Measurements from ENCODE around the gene PROM1. TPM values are rescaled to one million over a fixed set of nuclear protein-coding genes. Genes with fewer than 3 reads are reported as not detected.

Gene PROM1
- total and polyA plus RNA-seq, 2 of the 13 experiments (the other 11 are each of a cell fraction or from before 2014, with no cell fraction given), result 3.9 to 16.4 TPM

DNA sequence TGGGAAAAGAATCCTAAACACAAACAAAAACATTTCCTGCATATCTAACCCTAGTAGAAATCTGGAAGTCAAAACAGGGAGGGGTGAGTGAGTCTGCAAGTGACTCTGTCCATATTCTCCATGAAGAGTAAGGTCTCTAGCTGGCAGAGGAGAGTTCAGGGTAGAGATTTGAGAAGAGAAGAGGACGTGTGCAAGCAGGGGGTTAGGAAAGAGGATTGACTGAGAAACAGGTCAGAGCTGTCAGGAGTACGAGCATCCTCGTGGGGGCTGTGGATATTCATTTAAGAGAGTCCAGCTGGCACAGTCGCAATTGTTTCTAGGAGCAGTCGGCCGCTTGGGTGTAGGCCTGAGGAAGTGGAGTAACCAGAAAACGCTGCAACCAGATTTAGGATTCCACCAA lies 27.9 kb downstream of the PROM1 start:
- ChIA-PET POLR2A (no interaction called here), CTCF (ENCODE audit: low intra/inter-chr PET ratio, low total read pairs) (no interaction called here)
- intact Hi-C loops (cut with micrococcal nuclease; ENCODE audit: unreplicated experiment) (no loop called here), in situ Hi-C loops (cut with HindIII; ENCODE audit: extremely low pct_ligation_motif_present, low pct_unique_long_range_greater_than_20kb) (no loop called here)
- no peaks in the 10 kb centered on the region; a peak in 2 of 5 replicates for H3K27me3 ChIP-seq (ENCODE audit: control insufficient read depth in 1 of 2, insufficient read depth in 2 of 2, low read length in 2 of 2)
- H3K4me1 ChIP-seq (ENCODE audit: insufficient read depth, low read length), result no peaks in the 10 kb centered on the region
- no peak for TF ChIP-seq MYC (CRISPR knock-in tag; IDR thresholded peaks at IDR 0.05; ENCODE audit: borderline replicate concordance)
- TF ChIP-seq SIX4 (CRISPR knock-in tag; IDR thresholded peaks at IDR 0.05), result no peak
- TF ChIP-seq PCBP1 (IDR thresholded peaks at IDR 0.05; ENCODE audit: borderline replicate concordance, low read depth, low read length), result no peak
- no peak for FAIRE-seq
- H3K4me2 ChIP-seq (ENCODE audit: low read depth, low read length), result no peak overlapping the region
- no peak for ATAC-seq
- H2AFZ ChIP-seq (ENCODE audit: low read length), result no peak overlapping the region
- 57% methylated on average over 7 of the region's 7 CpGs for WGBS (ENCODE audit: low lambda C conversion rate)
- H3K9ac ChIP-seq (ENCODE audit: insufficient read depth, low read depth, low read length), result no peak overlapping the region
- H3K4me3 ChIP-seq (replicated peaks in 1 of 3; ENCODE audit: insufficient read depth in 1 of 3, low read depth in 2 of 3, low read length in 3 of 3), result no peak overlapping the region
- H3K27ac ChIP-seq (ENCODE audit: extremely low read length, insufficient read depth, low read length), result no peak overlapping the region
- DNase-seq (ENCODE audit: low spot score), result no peak
- no TSS peak for BruUV-seq (replicated peaks)
- no peaks in the 10 kb centered on the region for H3K36me3 ChIP-seq (replicated peaks in 1 of 2; ENCODE audit: control insufficient read depth in 1 of 2, insufficient read depth in 2 of 2, low read length in 2 of 2)
- no peaks in the 10 kb centered on the region for H4K20me1 ChIP-seq (ENCODE audit: insufficient read depth, low read length)
- H3K79me2 ChIP-seq (ENCODE audit: insufficient read depth, low read length), result no peaks in the 10 kb centered on the region
- no peaks in the 10 kb centered on the region for H3K9me3 ChIP-seq (ENCODE audit: low read length)

DNA sequence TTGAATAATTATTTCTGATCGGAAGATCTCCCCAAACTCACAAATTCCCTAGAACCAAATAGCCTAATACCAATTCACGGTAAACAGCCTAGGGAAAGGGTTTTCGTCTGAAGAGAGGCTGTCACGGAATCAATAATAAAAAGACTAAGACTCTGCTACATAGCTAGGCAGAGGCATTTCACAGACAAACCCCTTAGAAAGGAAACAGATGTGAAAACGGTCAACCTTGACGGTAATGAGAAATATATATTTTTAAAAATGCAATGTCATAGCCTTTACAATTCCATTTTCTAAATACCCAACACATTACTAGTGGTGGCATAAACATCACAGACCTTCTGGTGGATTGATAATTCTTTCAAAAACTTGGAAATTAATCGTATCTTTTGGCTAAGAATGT lies 28.4 kb downstream of the PROM1 start:
- H3K36me3 ChIP-seq (replicated peaks in 1 of 2; ENCODE audit: control insufficient read depth in 1 of 2, insufficient read depth in 2 of 2, low read length in 2 of 2), result no peaks in the 10 kb centered on the region
- H3K9me3 ChIP-seq (ENCODE audit: low read length), result no peaks in the 10 kb centered on the region
- ChIA-PET POLR2A (no interaction called here), CTCF (ENCODE audit: low intra/inter-chr PET ratio, low total read pairs) (no interaction called here)
- 58% methylated on average over 7 of the region's 7 CpGs for WGBS (ENCODE audit: low lambda C conversion rate)
- no TSS peak for BruUV-seq (replicated peaks)
- no peaks in the 10 kb centered on the region; a peak in 2 of 5 replicates for H3K27me3 ChIP-seq (ENCODE audit: control insufficient read depth in 1 of 2, insufficient read depth in 2 of 2, low read length in 2 of 2)
- in situ Hi-C loops (cut with HindIII; ENCODE audit: extremely low pct_ligation_motif_present, low pct_unique_long_range_greater_than_20kb), result no loop called here
- ATAC-seq, result no peak
- no peak overlapping the region for H3K9ac ChIP-seq (ENCODE audit: insufficient read depth, low read depth, low read length)
- H3K4me3 ChIP-seq (replicated peaks in 1 of 3; ENCODE audit: insufficient read depth in 1 of 3, low read depth in 2 of 3, low read length in 3 of 3), result no peak overlapping the region
- no peak overlapping the region for H3K27ac ChIP-seq (ENCODE audit: extremely low read length, insufficient read depth, low read length)
- intact Hi-C loops (cut with micrococcal nuclease; ENCODE audit: unreplicated experiment), result no loop called here
- H3K4me1 ChIP-seq (ENCODE audit: insufficient read depth, low read length), result no peaks in the 10 kb centered on the region
- no peaks in the 10 kb centered on the region for H3K79me2 ChIP-seq (ENCODE audit: insufficient read depth, low read length)
- no peak overlapping the region for H3K4me2 ChIP-seq (ENCODE audit: low read depth, low read length)
- no peak for FAIRE-seq
- no peak for DNase-seq (ENCODE audit: low spot score)
- H2AFZ ChIP-seq (ENCODE audit: low read length), result no peak overlapping the region
- no peaks in the 10 kb centered on the region for H4K20me1 ChIP-seq (ENCODE audit: insufficient read depth, low read length)
- TF ChIP-seq ZZZ3 (CRISPR knock-in tag; IDR thresholded peaks at IDR 0.05; ENCODE audit: borderline replicate concordance), result no peak
- TF ChIP-seq, protein P1, sequence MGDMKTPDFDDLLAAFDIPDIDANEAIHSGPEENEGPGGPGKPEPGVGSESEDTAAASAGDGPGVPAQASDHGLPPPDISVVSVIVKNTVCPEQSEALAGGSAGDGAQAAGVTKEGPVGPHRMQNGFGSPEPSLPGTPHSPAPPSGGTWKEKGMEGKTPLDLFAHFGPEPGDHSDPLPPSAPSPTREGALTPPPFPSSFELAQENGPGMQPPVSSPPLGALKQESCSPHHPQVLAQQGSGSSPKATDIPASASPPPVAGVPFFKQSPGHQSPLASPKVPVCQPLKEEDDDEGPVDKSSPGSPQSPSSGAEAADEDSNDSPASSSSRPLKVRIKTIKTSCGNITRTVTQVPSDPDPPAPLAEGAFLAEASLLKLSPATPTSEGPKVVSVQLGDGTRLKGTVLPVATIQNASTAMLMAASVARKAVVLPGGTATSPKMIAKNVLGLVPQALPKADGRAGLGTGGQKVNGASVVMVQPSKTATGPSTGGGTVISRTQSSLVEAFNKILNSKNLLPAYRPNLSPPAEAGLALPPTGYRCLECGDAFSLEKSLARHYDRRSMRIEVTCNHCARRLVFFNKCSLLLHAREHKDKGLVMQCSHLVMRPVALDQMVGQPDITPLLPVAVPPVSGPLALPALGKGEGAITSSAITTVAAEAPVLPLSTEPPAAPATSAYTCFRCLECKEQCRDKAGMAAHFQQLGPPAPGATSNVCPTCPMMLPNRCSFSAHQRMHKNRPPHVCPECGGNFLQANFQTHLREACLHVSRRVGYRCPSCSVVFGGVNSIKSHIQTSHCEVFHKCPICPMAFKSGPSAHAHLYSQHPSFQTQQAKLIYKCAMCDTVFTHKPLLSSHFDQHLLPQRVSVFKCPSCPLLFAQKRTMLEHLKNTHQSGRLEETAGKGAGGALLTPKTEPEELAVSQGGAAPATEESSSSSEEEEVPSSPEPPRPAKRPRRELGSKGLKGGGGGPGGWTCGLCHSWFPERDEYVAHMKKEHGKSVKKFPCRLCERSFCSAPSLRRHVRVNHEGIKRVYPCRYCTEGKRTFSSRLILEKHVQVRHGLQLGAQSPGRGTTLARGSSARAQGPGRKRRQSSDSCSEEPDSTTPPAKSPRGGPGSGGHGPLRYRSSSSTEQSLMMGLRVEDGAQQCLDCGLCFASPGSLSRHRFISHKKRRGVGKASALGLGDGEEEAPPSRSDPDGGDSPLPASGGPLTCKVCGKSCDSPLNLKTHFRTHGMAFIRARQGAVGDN (CRISPR knock-in tag; IDR thresholded peaks at IDR 0.05), result no peak
- TF ChIP-seq, protein P2, sequence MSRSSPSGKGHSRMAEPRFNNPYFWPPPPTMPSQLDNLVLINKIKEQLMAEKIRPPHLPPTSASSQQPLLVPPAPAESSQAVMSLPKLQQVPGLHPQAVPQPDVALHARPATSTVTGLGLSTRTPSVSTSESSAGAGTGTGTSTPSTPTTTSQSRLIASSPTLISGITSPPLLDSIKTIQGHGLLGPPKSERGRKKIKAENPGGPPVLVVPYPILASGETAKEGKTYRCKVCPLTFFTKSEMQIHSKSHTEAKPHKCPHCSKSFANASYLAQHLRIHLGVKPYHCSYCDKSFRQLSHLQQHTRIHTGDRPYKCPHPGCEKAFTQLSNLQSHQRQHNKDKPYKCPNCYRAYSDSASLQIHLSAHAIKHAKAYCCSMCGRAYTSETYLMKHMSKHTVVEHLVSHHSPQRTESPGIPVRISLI (CRISPR knock-in tag; IDR thresholded peaks at IDR 0.05; ENCODE audit: borderline replicate concordance), result no peak
- TF ChIP-seq, protein P3, sequence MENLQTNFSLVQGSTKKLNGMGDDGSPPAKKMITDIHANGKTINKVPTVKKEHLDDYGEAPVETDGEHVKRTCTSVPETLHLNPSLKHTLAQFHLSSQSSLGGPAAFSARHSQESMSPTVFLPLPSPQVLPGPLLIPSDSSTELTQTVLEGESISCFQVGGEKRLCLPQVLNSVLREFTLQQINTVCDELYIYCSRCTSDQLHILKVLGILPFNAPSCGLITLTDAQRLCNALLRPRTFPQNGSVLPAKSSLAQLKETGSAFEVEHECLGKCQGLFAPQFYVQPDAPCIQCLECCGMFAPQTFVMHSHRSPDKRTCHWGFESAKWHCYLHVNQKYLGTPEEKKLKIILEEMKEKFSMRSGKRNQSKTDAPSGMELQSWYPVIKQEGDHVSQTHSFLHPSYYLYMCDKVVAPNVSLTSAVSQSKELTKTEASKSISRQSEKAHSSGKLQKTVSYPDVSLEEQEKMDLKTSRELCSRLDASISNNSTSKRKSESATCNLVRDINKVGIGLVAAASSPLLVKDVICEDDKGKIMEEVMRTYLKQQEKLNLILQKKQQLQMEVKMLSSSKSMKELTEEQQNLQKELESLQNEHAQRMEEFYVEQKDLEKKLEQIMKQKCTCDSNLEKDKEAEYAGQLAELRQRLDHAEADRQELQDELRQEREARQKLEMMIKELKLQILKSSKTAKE (CRISPR knock-in tag; IDR thresholded peaks at IDR 0.05; ENCODE audit: borderline replicate concordance), result no peak
- TF ChIP-seq ZNF468 (CRISPR knock-in tag; IDR thresholded peaks at IDR 0.05), result no peak

Data from HepG2 (cell line).